ENCODE measurements around the gene ELMO1.

Gene ELMO1

DNA sequence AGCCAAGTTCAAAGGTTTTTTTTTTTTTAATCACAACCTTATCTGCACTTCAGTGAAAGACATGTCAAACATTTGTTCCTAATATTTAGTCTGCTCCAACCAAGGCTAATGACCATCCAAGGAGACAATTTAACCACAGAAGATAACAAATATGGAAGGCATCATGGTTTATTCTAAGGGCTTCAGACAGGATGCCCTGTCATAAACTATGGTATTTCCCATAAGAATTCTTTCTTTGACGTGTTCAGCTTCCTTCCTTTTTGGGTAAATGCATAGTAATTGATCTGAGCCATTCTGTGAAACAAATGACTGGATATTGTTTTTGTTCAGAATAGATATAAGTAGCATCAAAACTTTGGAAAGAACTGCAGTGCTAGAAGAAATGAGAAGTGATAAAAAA lies 397.9 kb downstream of the ELMO1 start:
- ATAC-seq (ENCODE audit: insufficient read depth, low read depth) (no peak), DNase-seq (no peak)
- no peak overlapping the region for H2AFZ ChIP-seq (ENCODE audit: low read depth, low read length)
- TF ChIP-seq, protein P1, sequence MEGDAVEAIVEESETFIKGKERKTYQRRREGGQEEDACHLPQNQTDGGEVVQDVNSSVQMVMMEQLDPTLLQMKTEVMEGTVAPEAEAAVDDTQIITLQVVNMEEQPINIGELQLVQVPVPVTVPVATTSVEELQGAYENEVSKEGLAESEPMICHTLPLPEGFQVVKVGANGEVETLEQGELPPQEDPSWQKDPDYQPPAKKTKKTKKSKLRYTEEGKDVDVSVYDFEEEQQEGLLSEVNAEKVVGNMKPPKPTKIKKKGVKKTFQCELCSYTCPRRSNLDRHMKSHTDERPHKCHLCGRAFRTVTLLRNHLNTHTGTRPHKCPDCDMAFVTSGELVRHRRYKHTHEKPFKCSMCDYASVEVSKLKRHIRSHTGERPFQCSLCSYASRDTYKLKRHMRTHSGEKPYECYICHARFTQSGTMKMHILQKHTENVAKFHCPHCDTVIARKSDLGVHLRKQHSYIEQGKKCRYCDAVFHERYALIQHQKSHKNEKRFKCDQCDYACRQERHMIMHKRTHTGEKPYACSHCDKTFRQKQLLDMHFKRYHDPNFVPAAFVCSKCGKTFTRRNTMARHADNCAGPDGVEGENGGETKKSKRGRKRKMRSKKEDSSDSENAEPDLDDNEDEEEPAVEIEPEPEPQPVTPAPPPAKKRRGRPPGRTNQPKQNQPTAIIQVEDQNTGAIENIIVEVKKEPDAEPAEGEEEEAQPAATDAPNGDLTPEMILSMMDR (IDR thresholded peaks at IDR 0.05; ENCODE audit: borderline replicate concordance, extremely low read depth, low read length, poor library complexity, severe bottlenecking), result no peak
- TF ChIP-seq EZH2 (IDR thresholded peaks at IDR 0.05; ENCODE audit: borderline replicate concordance, low read depth, low read length, severe bottlenecking), result no peak
- no peaks in the 10 kb centered on the region for H3K79me2 ChIP-seq (ENCODE audit: insufficient read depth, low read length)
- H3K27ac ChIP-seq (ENCODE audit: low read length), result no peak overlapping the region
- H3K9ac ChIP-seq (ENCODE audit: low read depth, low read length), result no peak overlapping the region
- H3K4me2 ChIP-seq (ENCODE audit: insufficient read depth, low read length), result no peak overlapping the region
- no peaks in the 10 kb centered on the region for H3K4me1 ChIP-seq (ENCODE audit: insufficient read depth, low read length)
- no peaks in the 10 kb centered on the region for H3K27me3 ChIP-seq (ENCODE audit: insufficient read depth, low read length, poor library complexity)
- no peaks in the 10 kb centered on the region for H3K9me3 ChIP-seq (ENCODE audit: insufficient read depth, low read length, severe bottlenecking)
- H3K36me3 ChIP-seq (ENCODE audit: insufficient read depth, low read length), result no peaks in the 10 kb centered on the region
- no peaks in the 10 kb centered on the region for H4K20me1 ChIP-seq (ENCODE audit: insufficient read depth, low read length)
- H3K4me3 ChIP-seq (ENCODE audit: low read depth in 1 of 2, low read length in 2 of 2), result no peak overlapping the region

DNA sequence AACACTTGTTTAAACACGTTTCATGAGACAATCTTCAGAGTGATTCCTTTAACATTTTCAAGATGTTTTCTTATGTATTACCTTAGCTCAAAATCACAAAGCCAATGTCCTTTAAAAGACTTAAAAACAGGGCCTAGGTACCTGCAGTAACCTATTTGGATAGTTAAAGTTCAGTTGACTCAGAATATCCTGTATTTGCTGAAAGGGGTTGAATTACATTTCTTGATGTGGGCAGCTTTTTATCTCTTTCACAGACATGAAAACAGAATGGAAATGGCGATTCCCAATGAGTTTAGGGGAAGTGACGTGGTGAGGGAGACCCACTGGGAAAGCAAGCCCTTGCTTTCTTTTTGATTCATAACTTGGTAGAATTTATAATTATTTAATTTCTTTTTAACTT lies 400.0 kb downstream of the ELMO1 start:
- Histone ChIP-seq H3K36me3 (ENCODE audit: insufficient read depth, low read length) (no peaks in the 10 kb centered on the region), H3K9me3 (ENCODE audit: insufficient read depth, low read length, severe bottlenecking) (no peaks in the 10 kb centered on the region), H3K27ac (ENCODE audit: low read length) (no peak overlapping the region), H4K20me1 (ENCODE audit: insufficient read depth, low read length) (no peaks in the 10 kb centered on the region), H3K9ac (ENCODE audit: low read depth, low read length) (no peak overlapping the region), H3K79me2 (ENCODE audit: insufficient read depth, low read length) (no peaks in the 10 kb centered on the region), H3K27me3 (ENCODE audit: insufficient read depth, low read length, poor library complexity) (no peaks in the 10 kb centered on the region), H3K4me1 (ENCODE audit: insufficient read depth, low read length) (no peaks in the 10 kb centered on the region), H2AFZ (ENCODE audit: low read depth, low read length) (no peak overlapping the region), H3K4me3 (ENCODE audit: low read depth in 1 of 2, low read length in 2 of 2) (no peak overlapping the region), H3K4me2 (ENCODE audit: insufficient read depth, low read length) (no peak overlapping the region)
- DNase-seq, result no peak
- no peak for ATAC-seq (ENCODE audit: insufficient read depth, low read depth)
- no peak for TF ChIP-seq EZH2 (IDR thresholded peaks at IDR 0.05; ENCODE audit: borderline replicate concordance, low read depth, low read length, severe bottlenecking)
- TF ChIP-seq, protein P1 (IDR thresholded peaks at IDR 0.05; ENCODE audit: borderline replicate concordance, extremely low read depth, low read length, poor library complexity, severe bottlenecking), result no peak

DNA sequence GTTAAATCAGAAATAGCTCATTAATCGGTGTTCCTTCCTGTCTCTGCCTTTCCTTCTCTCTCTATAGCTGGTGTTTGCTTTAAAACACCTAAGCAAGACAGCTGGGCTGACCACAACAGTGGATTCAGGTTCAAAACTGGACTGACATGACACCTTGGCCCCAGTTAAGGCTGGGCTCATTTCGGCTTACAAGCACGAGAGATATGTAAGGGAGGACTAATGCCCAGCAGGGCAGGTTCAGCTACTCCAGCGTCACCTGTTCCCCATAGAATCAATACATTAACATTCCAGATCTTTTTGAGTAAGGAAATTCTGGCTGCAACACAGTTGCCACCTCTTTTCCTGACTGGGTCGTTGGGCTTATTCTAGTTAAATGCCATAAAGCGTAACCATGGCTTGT lies 401.4 kb downstream of the ELMO1 start:
- Histone ChIP-seq H3K9ac (ENCODE audit: low read depth, low read length) (no peak overlapping the region), H3K27me3 (ENCODE audit: insufficient read depth, low read length, poor library complexity) (no peaks in the 10 kb centered on the region), H2AFZ (ENCODE audit: low read depth, low read length) (no peak overlapping the region), H3K79me2 (ENCODE audit: insufficient read depth, low read length) (no peaks in the 10 kb centered on the region), H3K4me2 (ENCODE audit: insufficient read depth, low read length) (no peak overlapping the region), H3K27ac (ENCODE audit: low read length) (no peak overlapping the region), H4K20me1 (ENCODE audit: insufficient read depth, low read length) (no peaks in the 10 kb centered on the region), H3K4me1 (ENCODE audit: insufficient read depth, low read length) (no peaks in the 10 kb centered on the region), H3K9me3 (ENCODE audit: insufficient read depth, low read length, severe bottlenecking) (no peaks in the 10 kb centered on the region), H3K36me3 (ENCODE audit: insufficient read depth, low read length) (no peaks in the 10 kb centered on the region), H3K4me3 (ENCODE audit: low read depth in 1 of 2, low read length in 2 of 2) (no peak overlapping the region)
- TF ChIP-seq, protein P1 (IDR thresholded peaks at IDR 0.05; ENCODE audit: borderline replicate concordance, extremely low read depth, low read length, poor library complexity, severe bottlenecking), result no peak
- TF ChIP-seq EZH2 (IDR thresholded peaks at IDR 0.05; ENCODE audit: borderline replicate concordance, low read depth, low read length, severe bottlenecking), result no peak
- no peak for ATAC-seq (ENCODE audit: insufficient read depth, low read depth)
- no peak for DNase-seq

DNA sequence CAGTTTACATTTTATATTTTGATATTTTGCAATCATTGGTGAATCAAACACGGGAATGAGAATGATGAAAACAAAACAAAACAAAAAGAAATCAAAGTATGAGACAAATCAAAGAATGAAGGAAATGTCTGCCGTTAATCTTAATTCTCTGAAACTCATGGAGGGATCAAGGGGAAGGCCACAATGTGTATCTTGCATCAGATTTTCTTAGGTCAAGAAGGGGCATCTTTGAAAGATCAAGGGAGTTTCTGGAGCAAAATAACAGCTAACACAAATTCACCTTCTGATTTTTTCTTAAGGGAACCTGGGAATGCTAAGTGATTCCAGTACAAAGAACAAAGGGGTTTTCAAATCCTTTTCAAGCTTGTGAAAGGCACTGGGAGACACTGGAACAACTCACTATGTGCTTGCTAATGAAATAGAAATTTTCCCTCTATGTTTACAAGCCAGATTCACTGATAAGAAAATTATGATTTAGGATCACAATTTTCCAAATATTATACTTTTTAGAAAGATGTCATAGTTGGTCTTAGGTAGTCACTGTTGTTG lies 402.1 kb downstream of the ELMO1 start:
- Histone ChIP-seq H3K36me3 (ENCODE audit: insufficient read depth, low read length) (no peaks in the 10 kb centered on the region), H3K27me3 (ENCODE audit: insufficient read depth, low read length, poor library complexity) (no peaks in the 10 kb centered on the region), H4K20me1 (ENCODE audit: insufficient read depth, low read length) (no peaks in the 10 kb centered on the region), H3K4me3 (ENCODE audit: low read depth in 1 of 2, low read length in 2 of 2) (no peak overlapping the region), H3K9me3 (ENCODE audit: insufficient read depth, low read length, severe bottlenecking) (no peaks in the 10 kb centered on the region), H3K9ac (ENCODE audit: low read depth, low read length) (no peak overlapping the region), H3K4me1 (ENCODE audit: insufficient read depth, low read length) (no peaks in the 10 kb centered on the region), H3K79me2 (ENCODE audit: insufficient read depth, low read length) (no peaks in the 10 kb centered on the region), H3K4me2 (ENCODE audit: insufficient read depth, low read length) (no peak overlapping the region), H2AFZ (ENCODE audit: low read depth, low read length) (no peak overlapping the region), H3K27ac (ENCODE audit: low read length) (no peak overlapping the region)
- DNase-seq (no peak), ATAC-seq (ENCODE audit: insufficient read depth, low read depth) (no peak)
- TF ChIP-seq, protein P1 (IDR thresholded peaks at IDR 0.05; ENCODE audit: borderline replicate concordance, extremely low read depth, low read length, poor library complexity, severe bottlenecking), result no peak
- TF ChIP-seq EZH2 (IDR thresholded peaks at IDR 0.05; ENCODE audit: borderline replicate concordance, low read depth, low read length, severe bottlenecking), result no peak

Measured in DND-41 (cell line).